Measurements from ENCODE around the gene CACNA1H. TPM values are rescaled to one million over a fixed set of nuclear protein-coding genes. Genes with fewer than 3 reads are reported as not detected.
"Not testable (repeated sequence)": the region's sequence is repeated elsewhere in the genome, so short reads cannot be mapped to it uniquely, and the experiment has no call there.

The CACNA1H gene
- total RNA-seq, 2 donors from 2014 or later: 0.68 to 1.7 TPM

GRCh38 chr16:1218930-1219611 lies 66.2 kb downstream of the CACNA1H start:
- H3K9me3 Mint-ChIP-seq: no peaks in the 10 kb centered on the region
- no peaks in the 10 kb centered on the region for H3K36me3 Mint-ChIP-seq
- no peak overlapping the region for H3K27ac Mint-ChIP-seq
- ATAC-seq: no peak
- no peak for DNase-seq (ENCODE audit: low spot score in 2 of 2)

GRCh38 chr16:1220098-1220728 lies 67.3 kb downstream of the CACNA1H start:
- H3K9me3 Mint-ChIP-seq: no peaks in the 10 kb centered on the region
- no peak for ATAC-seq
- H3K27ac Mint-ChIP-seq: no peak overlapping the region
- H3K36me3 Mint-ChIP-seq: no peaks in the 10 kb centered on the region
- no peak for DNase-seq (ENCODE audit: low spot score in 2 of 2)

- no peaks in the 10 kb centered on the region for H3K36me3 Mint-ChIP-seq
- ATAC-seq (no peak), DNase-seq (ENCODE audit: low spot score in 2 of 2) (no peak)
- H3K27ac Mint-ChIP-seq: no peak overlapping the region
- no peaks in the 10 kb centered on the region for H3K9me3 Mint-ChIP-seq
These were observed 68.1 kb downstream of the CACNA1H start for GRCh38 chr16:1220841-1221627.

GRCh38 chr16:1221628-1222552 lies 69.0 kb downstream of the CACNA1H start:
- H3K9me3 Mint-ChIP-seq: no peaks in the 10 kb centered on the region
- DNase-seq (ENCODE audit: low spot score in 2 of 2): no peak
- ATAC-seq: no peak
- no peak overlapping the region for H3K27ac Mint-ChIP-seq
- H3K36me3 Mint-ChIP-seq: no peaks in the 10 kb centered on the region

- ATAC-seq (no peak), DNase-seq (ENCODE audit: low spot score in 2 of 2) (no peak)
- H3K9me3 Mint-ChIP-seq: no peaks in the 10 kb centered on the region
- no peak overlapping the region for H3K27ac Mint-ChIP-seq
- no peaks in the 10 kb centered on the region for H3K36me3 Mint-ChIP-seq
These were observed 69.8 kb downstream of the CACNA1H start for GRCh38 chr16:1222553-1223354.

- Mint-ChIP-seq H3K9me3 (no peaks in the 10 kb centered on the region), H3K36me3 (no peaks in the 10 kb centered on the region), H3K27ac (peak overlapping the region in 1 of 2 donors; percentile 28)
- DNase-seq (ENCODE audit: low spot score in 2 of 2) (no peak), ATAC-seq (no peak)
These were observed 70.7 kb downstream of the CACNA1H start for GRCh38 chr16:1223355-1224214.

GRCh38 chr16:1224558-1224957 lies 71.7 kb downstream of the CACNA1H start:
- H3K9me3 Mint-ChIP-seq: no peaks in the 10 kb centered on the region
- DNase-seq (ENCODE audit: low spot score in 2 of 2) (no peak), ATAC-seq (no peak)
- H3K27ac Mint-ChIP-seq: peak overlapping the region in 1 of 2 donors; percentile 28
- no peaks in the 10 kb centered on the region for H3K36me3 Mint-ChIP-seq

GRCh38 chr16:1225051-1225451 lies 72.1 kb downstream of the CACNA1H start, which contains the start of gene TPSG1:
TPSG1 (minus strand) TSS chr16:1225268; CDS start chr16:1225252, 16 bp downstream.
- H3K36me3 Mint-ChIP-seq: no peaks in the 10 kb centered on the region
- ATAC-seq: no peak
- H3K27ac Mint-ChIP-seq: peak within 1 kb of the TSS in 1 of 2 donors; percentile 28

GRCh38 chr16:1225728-1226311 lies 72.9 kb downstream of the CACNA1H start:
- ATAC-seq: peak in 1 of 2 donors; percentile 34
- H3K9me3 Mint-ChIP-seq; H3K36me3 Mint-ChIP-seq; DNase-seq (ENCODE audit: low spot score in 2 of 2); H3K27ac Mint-ChIP-seq: not testable (repeated sequence)

More at GRCh38 chr16:1225051-1225451, 72.1 kb downstream of the CACNA1H start, which contains the start of gene TPSG1:
- DNase-seq (ENCODE audit: low spot score in 2 of 2): no peak
- H3K9me3 Mint-ChIP-seq: no peaks in the 10 kb centered on the region

- not testable (repeated sequence) for H3K36me3 Mint-ChIP-seq; H3K9me3 Mint-ChIP-seq; ATAC-seq; H3K27ac Mint-ChIP-seq; DNase-seq (ENCODE audit: low spot score in 2 of 2)
These were observed 73.8 kb downstream of the CACNA1H start for GRCh38 chr16:1226692-1227091.

GRCh38 chr16:1228227-1228626 lies 75.3 kb downstream of the CACNA1H start:
- not testable (repeated sequence) for H3K27ac Mint-ChIP-seq; ATAC-seq; DNase-seq (ENCODE audit: low spot score in 2 of 2); H3K36me3 Mint-ChIP-seq; H3K9me3 Mint-ChIP-seq

GRCh38 chr16:1229476-1229875 lies 76.6 kb downstream of the CACNA1H start:
- not testable (repeated sequence) for H3K9me3 Mint-ChIP-seq; H3K27ac Mint-ChIP-seq; DNase-seq (ENCODE audit: low spot score in 2 of 2); ATAC-seq; H3K36me3 Mint-ChIP-seq

GRCh38 chr16:1230084-1230470 lies 77.2 kb downstream of the CACNA1H start, which contains the start of gene TPSB2:
TPSB2 (minus strand) TSS chr16:1230184; CDS start chr16:1229951, 233 bp downstream.
- ATAC-seq; H3K27ac Mint-ChIP-seq; DNase-seq (ENCODE audit: low spot score in 2 of 2); H3K9me3 Mint-ChIP-seq; H3K36me3 Mint-ChIP-seq: not testable (repeated sequence)

GRCh38 chr16:1230471-1231212 lies 77.7 kb downstream of the CACNA1H start:
- DNase-seq (ENCODE audit: low spot score in 2 of 2); H3K9me3 Mint-ChIP-seq; ATAC-seq; H3K27ac Mint-ChIP-seq; H3K36me3 Mint-ChIP-seq: not testable (repeated sequence)

Data from activated naive CD4-positive, alpha-beta T cell treated with anti-CD3 and anti-CD28 coated beads, Interleukin-2, amount 50 U/mL, for 72 hours (primary cell).